T-helper 1 cell treated with Interleukin-12 subunit alpha and Interleukin-12 subunit beta and Interleukin-4 antibody, amounts not matched to agents 30 ng/mL and 1 ng/mL, for 36 hours (primary cell): ENCODE results near the gene RNPEPL1. TPM values are rescaled to one million over a fixed set of nuclear protein-coding genes. Genes with fewer than 3 reads are reported as not detected.

Experiments
- intact Hi-C: fragments of 100-400 bp; cut with micrococcal nuclease; formaldehyde crosslinking; loops from one replicate; pipeline ENCODE4 v1.15.1; 2024
- total RNA-seq: library from RNA; stranded (reverse); gene quantifications from 2 replicates; pipeline ENCODE4 v1.2.3, GENCODE V29; 2022

The RNPEPL1 gene
- total RNA-seq, 1 donor from 2014 or later = 121 TPM

DNA sequence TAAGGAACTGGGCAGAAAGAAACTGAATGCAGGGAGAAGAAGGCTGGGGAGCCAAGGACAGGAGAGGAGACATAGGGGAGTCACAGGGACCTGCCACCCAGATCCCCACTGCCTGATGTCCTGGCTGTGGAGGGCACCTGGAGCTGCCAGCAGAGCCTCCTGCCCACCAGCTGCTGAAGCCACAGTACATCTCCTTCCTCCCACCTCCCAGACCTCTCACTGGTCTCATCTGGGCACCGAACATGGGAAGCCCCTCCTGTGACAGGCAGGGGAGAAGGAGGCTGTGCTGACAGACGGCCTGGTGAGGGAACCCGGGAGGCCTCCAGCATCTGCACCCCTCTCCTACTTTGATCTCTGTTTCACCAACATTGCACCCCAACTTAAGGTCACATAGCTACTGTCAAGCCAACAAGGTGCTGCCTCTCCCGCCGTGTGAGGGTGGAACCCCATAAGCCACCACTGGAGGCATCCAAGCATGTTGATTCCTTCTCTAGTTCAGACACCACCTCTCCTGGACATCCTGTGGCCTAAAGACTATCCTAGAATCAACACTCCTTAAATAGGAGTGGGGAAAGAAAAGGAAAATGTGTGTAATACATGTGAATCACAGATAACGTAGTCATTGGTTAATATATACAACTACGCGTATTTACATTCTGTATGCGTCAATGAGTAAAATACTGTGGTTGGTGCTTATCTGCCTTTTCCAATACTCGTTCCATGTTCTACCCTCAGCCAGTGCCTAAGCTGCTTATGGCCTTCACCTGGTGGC lies 3.5 kb upstream of the RNPEPL1 start:
- intact Hi-C loops = loop anchor here (1.0 to 10.0 kb wide), 8 partner anchors 427 to 1317 kb away; partner anchors contain the start of genes ATG4B, COPS9, FARP2 and HDLBP

DNA sequence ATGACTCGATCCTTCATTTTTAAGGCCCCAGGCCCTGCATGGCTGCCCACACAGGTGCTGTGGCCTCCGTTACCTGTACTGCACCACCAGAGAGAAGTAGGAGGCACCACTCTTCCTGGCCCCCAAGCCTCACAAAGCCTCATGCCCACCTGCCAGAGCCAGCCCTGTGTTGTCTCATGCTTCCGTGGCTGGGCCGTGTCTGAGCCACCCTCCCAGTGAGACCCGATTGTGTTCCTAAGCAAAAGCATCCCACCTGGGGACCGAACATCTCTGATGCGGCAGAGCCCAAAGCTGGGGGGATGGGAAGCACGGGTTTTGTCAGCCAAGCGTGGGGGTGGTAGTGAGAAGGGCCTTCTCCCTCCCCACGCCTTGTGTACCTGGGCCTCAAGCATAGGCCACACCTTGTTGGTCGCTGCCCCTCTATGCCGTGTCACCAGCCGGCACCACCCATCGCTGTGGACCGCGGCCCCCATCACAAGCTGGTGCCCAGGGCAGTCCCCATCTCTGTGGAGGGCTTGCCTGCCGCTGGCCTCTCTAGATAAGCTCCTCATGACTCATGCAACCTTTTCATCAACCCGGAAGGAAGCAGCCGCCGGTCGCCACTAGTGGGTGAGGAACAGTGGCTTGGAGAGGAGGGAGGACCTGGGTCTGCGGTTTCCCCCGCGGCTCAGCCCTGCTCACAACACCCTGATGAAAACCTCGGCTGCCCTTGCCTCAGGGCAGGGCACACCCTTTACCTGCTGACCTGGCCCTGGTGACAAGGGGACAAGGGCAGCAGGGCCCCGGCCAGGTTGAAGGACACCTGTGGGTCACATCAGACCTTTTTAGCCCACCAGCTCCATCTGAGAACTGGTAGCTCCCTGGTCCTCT lies 2.7 kb upstream of the RNPEPL1 start:
- intact Hi-C loops = loop anchor here (1.0 to 10.0 kb wide), 14 partner anchors 14 to 1316 kb away; partner anchors contain the start of genes CAPN10, COPS9, FARP2 and GPC1

DNA sequence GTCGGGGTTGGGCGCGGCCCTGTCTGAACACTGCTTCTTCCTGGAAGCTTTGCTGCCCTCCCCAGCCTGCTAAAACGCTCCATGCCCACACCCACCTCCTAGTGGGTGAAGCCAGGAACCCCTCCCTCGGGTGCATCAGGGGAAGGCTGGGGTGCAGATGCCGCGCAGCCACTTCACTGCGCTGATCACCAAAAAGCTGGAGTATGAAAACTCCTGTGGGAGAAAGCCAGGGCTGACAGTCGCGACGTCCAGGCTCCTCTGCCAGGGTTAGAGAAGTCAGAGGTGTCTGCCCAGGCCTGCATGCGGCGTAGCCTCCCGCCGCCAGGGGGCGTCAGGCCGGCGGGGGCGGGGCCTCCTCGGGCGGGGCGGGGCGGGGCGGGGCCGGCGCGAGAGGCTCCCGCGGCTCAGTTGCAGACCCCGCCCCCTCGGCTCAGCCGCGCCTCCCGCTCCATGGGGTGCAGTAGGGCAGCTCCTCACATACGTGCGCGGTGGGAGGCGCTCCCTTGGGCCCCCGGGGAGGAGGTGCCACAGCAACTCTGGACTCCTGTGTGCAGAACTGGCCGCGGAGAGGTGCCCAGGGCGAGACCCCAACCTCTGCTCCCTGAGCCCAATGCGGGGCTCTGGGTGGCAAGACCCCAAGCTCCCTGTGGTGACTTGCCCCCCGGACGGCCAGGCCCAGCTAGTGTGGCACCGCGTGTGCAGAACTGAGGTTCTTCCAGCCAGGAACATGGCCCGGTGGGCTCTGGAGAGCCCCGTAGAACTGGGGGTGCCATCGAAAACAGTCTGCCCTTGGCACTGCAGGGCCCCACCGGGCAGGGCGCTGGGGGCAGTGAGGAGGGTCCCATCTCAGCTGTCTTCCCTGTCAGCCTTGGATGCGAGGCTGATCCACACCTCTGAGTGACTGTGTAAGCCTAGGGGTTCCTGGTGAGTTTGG lies 1.8 kb upstream of the RNPEPL1 start:
- intact Hi-C loops = loop anchor here (1.0 to 10.0 kb wide), 11 partner anchors 13 to 1282 kb away; partner anchors contain the start of genes CAPN10, COPS9, FARP2 and GPC1

DNA sequence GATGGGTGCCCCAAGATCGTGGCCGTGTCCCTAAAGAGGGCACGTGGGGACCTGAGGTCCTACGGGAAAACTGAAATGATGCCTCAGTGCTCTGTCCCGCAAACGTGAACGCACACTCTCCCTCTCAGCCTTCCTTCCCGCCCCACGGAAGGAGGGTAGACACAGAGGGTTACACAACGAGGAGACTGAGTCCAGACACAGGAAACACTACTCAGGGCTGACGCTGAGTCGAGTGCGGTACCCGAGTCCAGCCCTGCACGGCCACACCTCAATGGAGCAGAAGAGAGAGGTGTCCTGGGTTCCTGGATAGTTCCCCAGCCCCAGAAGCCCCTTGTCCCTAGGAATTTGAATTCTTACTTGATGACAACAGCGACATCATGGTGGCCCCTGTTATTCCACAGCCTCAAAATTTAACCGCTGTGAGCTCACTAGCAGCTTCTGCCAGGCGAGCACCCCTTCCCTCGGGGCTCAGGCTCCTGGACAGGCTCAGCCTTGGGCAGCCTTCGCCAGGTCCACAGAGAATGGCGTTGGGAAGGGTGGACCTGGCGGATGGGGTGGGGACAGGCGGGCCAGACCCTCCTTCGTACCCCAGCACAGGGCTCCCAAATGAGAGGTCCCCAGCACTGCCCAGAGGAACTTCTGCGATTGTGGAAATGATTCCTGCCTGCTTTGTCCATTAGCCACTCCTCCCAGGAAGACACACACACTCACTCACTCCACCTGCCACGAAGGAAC lies 980 bp upstream of the RNPEPL1 start:
- intact Hi-C loops = loop anchor here (2.0 to 10.0 kb wide), 5 partner anchors 133 to 1283 kb away; partner anchors contain the start of genes COPS9, FARP2, GPC1 and NDUFA10

DNA sequence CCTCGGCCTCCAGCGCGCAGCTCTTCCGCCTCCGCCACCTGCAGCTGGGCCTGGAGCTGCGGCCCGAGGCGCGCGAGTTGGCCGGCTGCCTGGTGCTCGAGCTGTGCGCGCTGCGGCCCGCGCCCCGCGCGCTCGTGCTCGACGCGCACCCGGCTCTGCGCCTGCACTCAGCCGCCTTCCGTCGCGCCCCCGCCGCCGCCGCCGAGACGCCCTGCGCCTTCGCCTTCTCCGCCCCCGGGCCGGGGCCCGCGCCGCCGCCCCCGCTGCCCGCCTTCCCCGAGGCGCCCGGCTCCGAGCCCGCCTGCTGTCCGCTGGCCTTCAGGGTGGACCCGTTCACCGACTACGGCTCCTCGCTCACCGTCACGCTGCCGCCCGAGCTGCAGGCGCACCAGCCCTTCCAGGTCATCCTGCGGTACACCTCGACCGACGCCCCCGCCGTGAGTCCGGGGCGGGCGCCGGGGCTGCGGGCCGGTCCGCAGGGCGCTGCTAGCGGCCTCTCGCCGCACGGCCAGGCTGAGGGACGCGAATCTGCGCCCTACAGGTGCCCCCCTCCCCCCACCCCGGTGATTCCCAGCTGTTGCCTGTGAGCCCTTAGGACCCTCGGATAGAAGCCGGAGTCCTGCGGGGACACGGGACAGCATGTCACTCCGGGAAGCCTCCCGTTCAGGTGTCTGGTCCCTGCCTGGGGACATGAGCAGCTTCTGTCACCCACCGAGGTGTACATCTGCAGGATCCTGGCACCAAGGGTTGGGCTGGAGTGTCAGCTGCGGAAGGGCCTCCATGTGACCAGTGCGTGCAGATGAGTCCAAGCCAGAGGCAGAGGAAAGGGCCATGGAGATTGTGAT lies 616 bp downstream of the RNPEPL1 start:
- intact Hi-C loops = loop anchor here (5.0 to 10.0 kb wide), 4 partner anchors 432 to 1284 kb away; partner anchors contain the start of genes COPS9, FARP2 and NDUFA10

DNA sequence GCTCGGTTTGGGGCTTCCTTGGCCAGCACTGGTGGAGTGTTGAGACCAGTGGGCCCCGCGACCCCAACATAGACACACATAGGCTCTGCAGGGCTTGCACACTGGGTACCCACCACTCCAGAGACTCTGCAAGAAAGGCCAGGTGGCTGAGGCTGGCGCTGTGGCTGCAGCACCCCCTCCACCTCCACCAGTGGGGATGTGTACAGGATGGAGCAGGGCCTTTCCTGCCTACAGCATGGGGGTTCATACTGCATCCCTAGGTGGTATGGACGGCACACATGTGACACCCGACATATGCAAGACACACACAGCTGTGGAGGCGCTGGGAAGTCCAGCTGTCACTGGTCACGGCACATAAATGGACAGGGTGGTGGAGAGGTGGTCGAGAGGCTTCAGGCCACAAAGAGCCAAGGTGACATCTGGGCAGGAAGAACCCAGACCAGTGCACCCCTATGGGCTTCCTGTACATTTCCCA lies 1.3 kb downstream of the RNPEPL1 start:
- intact Hi-C loops = loop anchor here (5.0 to 10.0 kb wide), 4 partner anchors 432 to 1285 kb away; partner anchors contain the start of genes COPS9, FARP2 and NDUFA10

DNA sequence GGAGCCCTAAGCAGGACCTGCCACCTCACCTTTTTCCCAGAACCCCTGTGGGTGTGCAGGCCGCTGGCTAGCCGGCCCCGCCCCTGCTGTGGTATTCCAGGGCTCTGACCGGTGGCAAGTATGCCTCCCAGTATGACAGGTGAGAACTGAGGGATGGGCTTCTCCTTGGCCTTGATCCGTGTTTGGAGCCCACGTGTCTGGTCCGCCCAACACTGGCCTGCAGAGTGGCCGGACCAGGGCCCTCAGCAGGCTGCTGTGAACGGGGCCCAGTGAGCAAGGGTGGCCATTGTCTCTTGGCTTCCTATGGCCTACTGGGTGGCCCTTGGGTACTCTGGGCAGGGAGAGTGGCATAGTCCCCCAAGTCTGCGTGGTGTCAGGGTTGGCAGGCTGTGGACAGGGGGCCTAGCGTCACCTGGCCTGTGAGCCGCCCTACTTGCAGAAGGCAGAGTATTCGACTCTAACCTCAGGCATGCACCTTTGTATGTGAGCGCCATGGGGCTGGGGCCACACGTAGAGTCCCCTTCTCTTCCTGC lies 1.8 kb downstream of the RNPEPL1 start:
- intact Hi-C loops = loop anchor here (5.0 to 10.0 kb wide), 4 partner anchors 433 to 1285 kb away; partner anchors contain the start of genes COPS9, FARP2 and NDUFA10

DNA sequence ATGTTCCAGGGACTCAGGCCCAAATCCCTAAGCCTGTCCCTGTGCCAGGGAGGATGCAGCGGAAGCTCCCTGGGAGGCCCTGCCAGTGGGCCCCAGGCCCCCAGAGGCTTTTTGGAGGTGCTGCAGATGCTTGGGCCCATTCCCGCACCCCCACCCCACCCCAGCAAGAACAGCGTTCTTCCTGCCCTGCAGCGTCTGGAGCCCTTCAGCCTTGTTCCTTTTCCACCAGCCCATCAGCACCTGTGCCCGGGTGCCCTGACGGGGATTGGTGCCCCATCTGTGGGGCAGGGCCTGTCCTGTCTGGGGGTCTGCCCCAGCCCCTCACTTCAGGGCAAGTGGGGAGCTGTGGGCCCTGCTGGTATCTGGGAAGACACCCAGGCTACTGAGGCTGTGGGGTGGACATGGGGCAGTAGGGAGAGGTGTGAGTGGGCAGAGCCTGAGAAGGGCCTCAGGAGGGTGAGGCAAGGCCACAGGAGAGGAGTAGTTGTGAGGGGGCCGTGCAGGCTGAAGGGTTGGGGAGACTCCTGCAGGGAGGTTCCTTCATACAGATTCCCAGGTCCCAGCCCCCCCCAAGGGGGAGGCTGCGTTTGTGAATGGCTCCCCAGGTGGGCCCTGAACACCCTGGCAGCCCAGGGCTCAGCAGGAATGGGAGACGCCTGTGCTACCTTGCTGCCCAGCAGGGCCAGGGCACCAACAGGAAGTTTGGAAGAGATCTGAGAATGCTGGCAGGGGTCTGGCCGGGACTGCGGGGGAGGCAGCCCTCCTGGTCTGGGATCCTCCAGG lies 2.4 kb downstream of the RNPEPL1 start:
- intact Hi-C loops = no loop called here

DNA sequence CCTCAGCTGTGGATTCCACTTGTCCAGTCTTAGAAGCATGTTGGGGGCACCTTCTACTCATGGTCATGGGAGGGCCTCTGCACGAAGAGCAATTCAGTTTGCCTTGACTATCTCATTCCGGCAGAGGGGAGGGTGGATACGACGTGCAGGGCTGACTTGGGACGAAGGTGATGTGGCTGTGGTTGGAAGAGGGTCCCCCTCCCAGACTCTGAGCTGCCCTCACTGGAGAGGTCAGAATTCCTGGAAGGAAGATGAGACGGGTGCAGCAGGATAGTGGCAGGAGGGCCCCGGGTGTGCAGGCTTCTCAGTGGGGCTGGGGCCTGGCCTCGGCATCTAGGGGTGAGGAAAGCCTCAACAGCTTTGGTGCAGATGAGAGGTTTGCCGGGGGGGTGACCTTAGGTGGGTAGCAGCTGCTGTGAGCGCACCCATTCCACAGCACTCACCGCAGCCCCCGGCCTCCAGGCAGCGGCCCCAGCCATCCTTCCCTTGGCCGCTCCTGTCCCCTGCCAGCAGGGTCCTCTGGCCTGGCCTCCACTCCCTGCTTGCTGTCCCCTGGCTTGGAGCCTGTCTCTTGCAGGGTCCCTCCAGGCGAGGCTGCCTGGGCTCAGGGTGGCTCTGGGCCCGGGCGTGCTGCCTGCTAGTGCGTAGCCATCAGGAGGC lies 3.2 kb downstream of the RNPEPL1 start:
- intact Hi-C loops = no loop called here

DNA sequence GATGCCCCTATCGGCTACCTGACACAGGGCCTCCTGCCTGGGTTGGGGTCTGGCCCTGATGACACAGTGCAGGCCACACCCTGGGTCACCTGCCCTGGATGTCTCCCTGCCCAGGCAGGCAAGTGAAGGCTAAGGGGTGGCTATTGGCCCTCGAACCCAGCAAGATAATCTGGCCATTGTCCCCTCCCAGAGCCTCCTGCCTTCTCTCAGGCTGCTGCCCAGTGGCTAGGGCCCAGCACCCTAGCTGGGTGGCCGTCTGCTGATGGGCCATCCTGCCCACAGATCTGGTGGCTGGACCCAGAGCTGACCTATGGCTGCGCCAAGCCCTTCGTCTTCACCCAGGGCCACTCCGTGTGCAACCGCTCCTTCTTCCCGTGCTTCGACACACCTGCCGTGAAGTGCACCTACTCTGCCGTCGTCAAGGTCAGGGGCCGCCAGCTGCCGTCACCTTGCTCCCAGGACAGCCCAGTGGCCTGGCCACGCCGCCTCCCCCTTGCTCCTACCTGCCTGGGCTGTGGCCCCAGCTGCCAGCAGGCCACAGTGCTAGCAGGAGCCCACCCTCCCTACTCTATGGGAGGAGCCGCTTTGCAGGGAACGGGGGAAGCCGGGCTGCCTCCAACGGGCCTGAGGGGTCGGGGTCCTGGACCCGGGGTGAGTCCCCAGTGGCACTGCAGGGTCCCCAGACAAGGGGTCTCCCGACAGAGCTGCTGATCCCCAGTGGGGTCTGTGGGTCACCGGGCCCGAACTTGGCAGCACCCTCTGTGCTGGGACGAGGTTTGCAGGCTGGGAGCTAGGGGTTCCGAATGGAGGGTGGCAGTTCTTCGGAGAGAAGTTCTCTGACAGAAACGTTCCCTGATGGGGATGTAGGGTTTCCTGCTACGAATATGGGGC lies 4.1 kb downstream of the RNPEPL1 start:
- intact Hi-C loops = no loop called here

DNA sequence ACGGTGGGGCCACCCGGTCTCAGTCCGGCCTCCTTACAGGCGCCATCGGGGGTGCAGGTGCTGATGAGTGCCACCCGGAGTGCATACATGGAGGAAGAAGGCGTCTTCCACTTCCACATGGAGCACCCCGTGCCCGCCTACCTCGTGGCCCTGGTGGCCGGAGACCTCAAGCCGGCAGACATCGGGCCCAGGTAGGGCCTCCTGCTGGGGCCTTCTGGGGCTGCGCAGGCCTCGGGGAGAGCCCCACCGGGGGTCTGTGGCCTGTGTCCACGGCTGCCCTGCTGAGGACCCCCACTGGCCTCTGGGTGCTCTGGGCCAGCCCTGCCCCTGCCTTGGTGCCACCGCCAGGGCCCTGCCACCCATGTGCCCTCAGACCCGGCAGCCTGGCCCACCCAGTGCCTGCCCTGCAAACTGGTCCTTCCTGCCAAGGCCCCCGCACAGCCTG lies 4.8 kb downstream of the RNPEPL1 start:
- intact Hi-C loops = no loop called here

DNA sequence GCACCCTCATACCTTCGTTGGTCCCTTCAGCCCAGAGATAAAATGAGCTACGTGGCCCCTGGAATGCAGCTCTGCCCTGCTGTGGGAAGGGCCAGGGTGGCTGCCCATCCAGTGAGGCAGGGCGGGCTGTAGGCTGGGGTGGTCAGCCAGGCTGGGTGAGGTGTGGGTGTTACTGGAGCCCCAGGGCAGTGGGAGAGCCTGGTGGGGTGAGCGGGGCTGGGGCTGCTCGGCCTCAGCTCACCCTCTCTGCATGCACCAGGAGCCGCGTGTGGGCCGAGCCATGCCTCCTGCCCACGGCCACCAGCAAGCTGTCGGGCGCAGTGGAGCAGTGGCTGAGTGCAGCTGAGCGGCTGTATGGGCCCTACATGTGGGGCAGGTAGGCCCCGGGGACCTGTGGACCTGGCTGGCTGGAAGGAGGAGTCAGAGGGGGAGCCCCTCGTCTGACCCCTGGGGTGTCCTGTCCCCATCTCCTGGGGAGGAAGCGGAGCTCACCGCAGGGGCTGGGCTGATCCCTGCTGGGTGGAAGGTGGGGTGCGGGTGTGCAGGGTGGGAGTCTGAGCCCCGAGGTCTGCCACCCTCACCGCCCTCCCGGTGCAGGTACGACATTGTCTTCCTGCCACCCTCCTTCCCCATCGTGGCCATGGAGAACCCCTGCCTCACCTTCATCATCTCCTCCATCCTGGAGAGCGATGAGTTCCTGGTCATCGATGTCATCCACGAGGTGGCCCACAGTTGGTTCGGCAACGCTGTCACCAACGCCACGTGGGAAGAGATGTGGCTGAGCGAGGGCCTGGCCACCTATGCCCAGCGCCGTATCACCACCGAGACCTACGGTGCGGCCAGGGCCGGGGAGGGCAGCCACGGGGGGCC lies 5.5 kb downstream of the RNPEPL1 start:
- intact Hi-C loops = no loop called here

DNA sequence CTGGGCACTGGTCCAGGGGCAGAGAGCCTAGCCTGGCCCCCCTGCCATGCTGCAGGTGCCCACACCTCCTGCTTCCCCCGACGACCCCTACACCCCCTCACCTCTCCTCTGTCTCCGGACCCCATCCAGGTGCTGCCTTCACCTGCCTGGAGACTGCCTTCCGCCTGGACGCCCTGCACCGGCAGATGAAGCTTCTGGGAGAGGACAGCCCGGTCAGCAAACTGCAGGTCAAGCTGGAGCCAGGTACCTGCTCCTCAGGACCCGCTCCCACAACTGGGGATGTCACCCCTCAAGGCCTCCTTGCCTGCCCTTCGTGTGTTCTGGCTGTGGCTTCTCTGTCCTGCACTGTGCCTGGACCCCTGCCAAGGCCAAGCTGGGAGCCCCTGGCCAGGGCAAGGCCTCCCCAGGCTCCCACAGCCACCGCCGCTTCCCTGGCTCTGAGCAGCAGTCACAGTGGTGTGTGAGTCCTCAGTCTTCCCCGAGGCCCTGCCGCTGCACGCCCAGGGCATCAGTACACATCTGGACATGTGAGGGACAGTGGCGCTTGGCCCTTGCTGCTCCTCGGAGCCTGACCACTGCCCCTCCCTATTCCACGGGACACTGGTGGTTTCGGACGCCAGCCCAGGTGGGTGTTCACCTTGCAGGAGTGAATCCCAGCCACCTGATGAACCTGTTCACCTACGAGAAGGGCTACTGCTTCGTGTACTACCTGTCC lies 6.3 kb downstream of the RNPEPL1 start:
- intact Hi-C loops = no loop called here
